ENCODE measurements around the gene ZNF385B. TPM values are rescaled to one million over a fixed set of nuclear protein-coding genes. Genes with fewer than 3 reads are reported as not detected.

Gene ZNF385B
- polyA plus RNA-seq, 1 experiment, result not detected

GRCh38 chr2:179650420-179650819 is 211.0 kb downstream of the ZNF385B start:
- Histone ChIP-seq H3K9me3 (ENCODE audit: control insufficient read depth, insufficient read depth, low read length) (no peaks in the 10 kb centered on the region), H3K27me3 (ENCODE audit: control insufficient read depth, insufficient read depth, low read length) (no peaks in the 10 kb centered on the region), H3K4me3 (ENCODE audit: low read depth, low read length) (no peak overlapping the region), H3K27ac (ENCODE audit: low read depth, low read length) (no peak overlapping the region)
- TF ChIP-seq CTCF (IDR thresholded peaks at IDR 0.05; ENCODE audit: low read depth, low read length), result no peak
- POLR2A ChIA-PET, result no interaction called here
- CTCF ChIA-PET, result no interaction called here
- DNase-seq (ENCODE audit: low read depth, low spot score), result no peak

GRCh38 chr2:179646862-179647587 is 214.4 kb downstream of the ZNF385B start:
- DNase-seq (ENCODE audit: low read depth, low spot score), result no peak
- ChIA-PET CTCF (no interaction called here), POLR2A (no interaction called here)
- no peaks in the 10 kb centered on the region for H3K27me3 ChIP-seq (ENCODE audit: control insufficient read depth, insufficient read depth, low read length)
- TF ChIP-seq CTCF (IDR thresholded peaks at IDR 0.05; ENCODE audit: low read depth, low read length), result no peak
- no peak overlapping the region for H3K27ac ChIP-seq (ENCODE audit: low read depth, low read length)
- no peak overlapping the region for H3K4me3 ChIP-seq (ENCODE audit: low read depth, low read length)
- no peaks in the 10 kb centered on the region for H3K9me3 ChIP-seq (ENCODE audit: control insufficient read depth, insufficient read depth, low read length)

GRCh38 chr2:179646173-179646769 is 215.1 kb downstream of the ZNF385B start:
- ChIA-PET CTCF (no interaction called here), POLR2A (no interaction called here)
- Histone ChIP-seq H3K27me3 (ENCODE audit: control insufficient read depth, insufficient read depth, low read length) (no peaks in the 10 kb centered on the region), H3K27ac (ENCODE audit: low read depth, low read length) (no peak overlapping the region), H3K9me3 (ENCODE audit: control insufficient read depth, insufficient read depth, low read length) (no peaks in the 10 kb centered on the region), H3K4me3 (ENCODE audit: low read depth, low read length) (no peak overlapping the region)
- DNase-seq (ENCODE audit: low read depth, low spot score), result no peak
- TF ChIP-seq CTCF (IDR thresholded peaks at IDR 0.05; ENCODE audit: low read depth, low read length), result no peak

GRCh38 chr2:179645047-179645446 is 216.4 kb downstream of the ZNF385B start:
- Histone ChIP-seq H3K27me3 (ENCODE audit: control insufficient read depth, insufficient read depth, low read length) (no peaks in the 10 kb centered on the region), H3K9me3 (ENCODE audit: control insufficient read depth, insufficient read depth, low read length) (no peaks in the 10 kb centered on the region), H3K27ac (ENCODE audit: low read depth, low read length) (no peak overlapping the region), H3K4me3 (ENCODE audit: low read depth, low read length) (no peak overlapping the region)
- CTCF ChIA-PET, result no interaction called here
- TF ChIP-seq CTCF (IDR thresholded peaks at IDR 0.05; ENCODE audit: low read depth, low read length), result no peak
- POLR2A ChIA-PET, result no interaction called here
- DNase-seq (ENCODE audit: low read depth, low spot score), result no peak

GRCh38 chr2:179642462-179642861 is 218.9 kb downstream of the ZNF385B start:
- Histone ChIP-seq H3K4me3 (ENCODE audit: low read depth, low read length) (no peak overlapping the region), H3K9me3 (ENCODE audit: control insufficient read depth, insufficient read depth, low read length) (no peaks in the 10 kb centered on the region), H3K27ac (ENCODE audit: low read depth, low read length) (no peak overlapping the region), H3K27me3 (ENCODE audit: control insufficient read depth, insufficient read depth, low read length) (no peaks in the 10 kb centered on the region)
- ChIA-PET POLR2A (no interaction called here), CTCF (no interaction called here)
- no peak for DNase-seq (ENCODE audit: low read depth, low spot score)
- TF ChIP-seq CTCF (IDR thresholded peaks at IDR 0.05; ENCODE audit: low read depth, low read length), result no peak
